Endothelial cell of umbilical vein (primary cell): ENCODE results near the gene PLSCR1. TPM values are rescaled to one million over a fixed set of nuclear protein-coding genes. Genes with fewer than 3 reads are reported as not detected.

ENCODE experiments used
- BruUV-seq: library from RNA; stranded (reverse); fragments of 400-500 nt; replicated peaks from 2 replicates; lab custom pipeline; 2021; lab: Mats Ljungman, UMichigan
- CTCF ChIA-PET: fragments of 300-600, 350-600 bp; sonication (Branson Sonifier 250); formaldehyde crosslinking; loops from one replicate; lab custom pipeline; 2021; ENCODE audit warnings: antibody characterized with exemption, inconsistent platforms; lab: Charles Lee
- POLR2A ChIA-PET: fragments of 300-600, 350-600 bp; sonication (Branson Sonifier 250); formaldehyde crosslinking; loops from one replicate; lab custom pipeline; 2021; ENCODE audit warnings: antibody characterized with exemption, inconsistent platforms; lab: Charles Lee
- DNase-seq: peaks from one replicate; pipeline ENCODE4 v3.0.0-alpha.2; 2011; ENCODE audit warnings: low read depth, low spot score
- FAIRE-seq: peaks from 2 replicates; lab custom pipeline; 2011; peaks lifted over from hg19 to GRCh38; lab: Jason Lieb, UNC
- H2AFZ ChIP-seq: 2 replicates; pipeline ENCODE4 v1.6.0; 2012; ENCODE audit warnings: low read depth, low read length, control low read depth, inconsistent platforms
- H3K27ac ChIP-seq: 2 replicates; pipeline ENCODE4 v1.5.1; 2011; ENCODE audit warnings: low read depth, mild to moderate bottlenecking, control low read depth, low read length, moderate library complexity; ENCODE audit not compliant: insufficient read depth
- H3K27me3 ChIP-seq, 2 experiments: 2 replicates each; pipeline versions ENCODE4 v1.6.0 to v1.6.1; 2011; ENCODE audit warnings: low read length in 2 of 2, mixed read lengths in 1 of 2; ENCODE audit not compliant: control insufficient read depth in 2 of 2, insufficient read depth in 2 of 2
- H3K36me3 ChIP-seq, 2 experiments: 2 replicates in 1 of 2; 3 replicates in 1 of 2; pipeline ENCODE4 v1.5.1; 2011; ENCODE audit warnings: low read length in 2 of 2, mild to moderate bottlenecking in 1 of 2, moderate library complexity in 1 of 2; ENCODE audit not compliant: control insufficient read depth in 2 of 2, insufficient read depth in 2 of 2; ENCODE audit errors: extremely low read depth in 1 of 2
- H3K4me1 ChIP-seq: 3 replicates; pipeline ENCODE4 v1.5.1; 2011; ENCODE audit warnings: mild to moderate bottlenecking, low read length; ENCODE audit not compliant: control insufficient read depth, insufficient read depth; ENCODE audit errors: extremely low read depth
- H3K4me2 ChIP-seq: 2 replicates; pipeline ENCODE4 v1.6.1; 2011; ENCODE audit warnings: low read length, control low read depth, mixed read lengths; ENCODE audit not compliant: insufficient read depth
- H3K4me3 ChIP-seq, 3 experiments: fragments of 200-600 bp in 1 of 3; sonication (generic), shearing (Covaris generic) in 1 of 3; replicated peaks in 1 of 3; 2 replicates each; pipeline ENCODE4 v1.5.1; 2011 to 2016; ENCODE audit warnings: control low read depth in 3 of 3, low read length in 3 of 3, mild to moderate bottlenecking in 2 of 3, inconsistent platforms in 1 of 3, low read depth in 1 of 3, moderate library complexity in 1 of 3; ENCODE audit not compliant: insufficient read depth in 1 of 3
- H3K79me2 ChIP-seq: 2 replicates; pipeline ENCODE4 v1.6.0; 2012; ENCODE audit warnings: low read length, inconsistent platforms; ENCODE audit not compliant: control insufficient read depth, insufficient read depth
- H3K9ac ChIP-seq: replicated peaks from 2 replicates; pipeline ENCODE3; 2011; ENCODE audit warnings: low read length, control low read depth; ENCODE audit not compliant: insufficient read depth; ENCODE audit errors: extremely low read depth
- H3K9me1 ChIP-seq: replicated peaks from 3 replicates; pipeline ENCODE4 v1.6.0; 2011; ENCODE audit warnings: mild to moderate bottlenecking, low read length; ENCODE audit not compliant: control insufficient read depth, insufficient read depth; ENCODE audit errors: extremely low read depth
- H3K9me3 ChIP-seq: replicated peaks from 2 replicates; pipeline ENCODE4 v1.5.1; 2012; ENCODE audit warnings: low read length, inconsistent platforms; ENCODE audit not compliant: control insufficient read depth, insufficient read depth
- H4K20me1 ChIP-seq: replicated peaks from 2 replicates; pipeline ENCODE3; 2011; ENCODE audit warnings: mild to moderate bottlenecking, low read length; ENCODE audit not compliant: control insufficient read depth, insufficient read depth; ENCODE audit errors: extremely low read depth
- CTCF ChIP-seq, 2 donors: IDR thresholded peaks; 1 replicate in 1 of 2; 2 replicates in 1 of 2; pipeline ENCODE4 v1.5.1; 2011; ENCODE audit warnings: low read length in 2 of 2, mild to moderate bottlenecking in 2 of 2, moderate library complexity in 2 of 2, control low read depth in 1 of 2, inconsistent platforms in 1 of 2, low read depth in 1 of 2; ENCODE audit not compliant: insufficient read depth in 1 of 2; ENCODE audit errors: extremely low read depth in 1 of 2
- EZH2 ChIP-seq: IDR thresholded peaks from 2 replicates; pipeline ENCODE4 v1.6.1; 2012; ENCODE audit warnings: borderline replicate concordance, low read depth, mild to moderate bottlenecking, moderate library complexity, low read length, inconsistent platforms; ENCODE audit not compliant: severe bottlenecking
- FOS ChIP-seq: IDR thresholded peaks from 2 replicates; pipeline ENCODE4 v1.6.1; 2011; ENCODE audit warnings: mild to moderate bottlenecking, low read length, moderate library complexity, borderline replicate concordance; ENCODE audit not compliant: insufficient read depth
- GATA2 ChIP-seq: IDR thresholded peaks from 2 replicates; pipeline ENCODE4 v1.7.0; 2011; ENCODE audit warnings: low read depth, mild to moderate bottlenecking, moderate library complexity, mixed read lengths, low read length; ENCODE audit not compliant: insufficient read length, insufficient read depth
- JUN ChIP-seq: IDR thresholded peaks from 2 replicates; pipeline ENCODE4 v1.6.1; 2011; ENCODE audit warnings: borderline replicate concordance, low read depth; ENCODE audit not compliant: insufficient read length, insufficient read depth
- MAX ChIP-seq: IDR thresholded peaks from 2 replicates; pipeline ENCODE4 v1.6.1; 2011; ENCODE audit not compliant: insufficient read depth, insufficient read length
- MYC ChIP-seq: IDR thresholded peaks from one replicate; pipeline ENCODE4 v1.6.1; 2011; ENCODE audit warnings: mild to moderate bottlenecking, low read depth, low read length
- POLR2A ChIP-seq: IDR thresholded peaks from 2 replicates; pipeline ENCODE4 v1.6.1; 2012; ENCODE audit warnings: low read depth, mild to moderate bottlenecking, control low read depth, low read length
- POLR2AphosphoS5 ChIP-seq: IDR thresholded peaks from 2 replicates; pipeline ENCODE4 v1.6.1; 2012; ENCODE audit warnings: low read depth, mild to moderate bottlenecking, control low read depth, low read length, moderate library complexity; ENCODE audit not compliant: insufficient read depth
- dilution Hi-C: fragments of 300-500 bp; cut with MboI; formaldehyde crosslinking; loops from one replicate; pipeline ENCODE4 v1.15.0; 2019; ENCODE audit warnings: low sequenced_read_pairs; ENCODE audit not compliant: extremely low pct_ligation_motif_present
- intact Hi-C: fragments of 100-400 bp; cut with micrococcal nuclease; formaldehyde crosslinking; loops from one replicate; pipeline ENCODE4 v1.10.0; 2022
- polyA plus RNA-seq, 4 experiments: library from polyadenylated mRNA; depleted of rRNA in 3 of 4; stranded (reverse) in 3 of 4; unstranded in 1 of 4; fragments of >200 nt; gene quantifications; 2 replicates each; pipeline versions ENCODE4 v1.2.1 to v1.2.3, GENCODE V29; 2011 to 2012; ENCODE audit warnings: missing spikeins in 1 of 4
- total RNA-seq: library from RNA; stranded (reverse); gene quantifications from 2 replicates; pipeline ENCODE4 v1.2.3, GENCODE V29; 2021

The PLSCR1 gene
- total and polyA plus RNA-seq, 2 donors (not counting 3 experiments of a cell fraction or from before 2014, with no cell fraction given), result 53.2 to 78.7 TPM

- no TSS peak for BruUV-seq
- TF ChIP-seq MYC (no peak), FOS (no peak), GATA2 (no peak)
- Histone ChIP-seq H3K4me3 (no peak overlapping the region), H3K79me2 (peaks cover 15% of the 10 kb centered on the region), H4K20me1 (no peaks in the 10 kb centered on the region), H2AFZ (no peak overlapping the region), H3K9me1 (no peaks in the 10 kb centered on the region), H3K4me2 (no peak overlapping the region), H3K27ac (no peak overlapping the region), H3K9ac (no peak overlapping the region), H3K9me3 (no peaks in the 10 kb centered on the region), H3K27me3 (no peaks in the 10 kb centered on the region), H3K36me3 (no peaks in the 10 kb centered on the region), H3K4me1 (peaks cover 5% of the 10 kb centered on the region)
- FAIRE-seq (no peak), DNase-seq (no peak)
- intact Hi-C loops, result no loop called here
- dilution Hi-C loops, result no loop called here
- ChIA-PET CTCF (interaction anchor here (1.2 kb wide), 1 partner anchor 42 kb away, joined by 3 read pairs; no protein-coding TSS in a partner anchor), POLR2A (no interaction called here)
These were observed 2.9 kb upstream of the PLSCR1 start for GRCh38 chr3:146547235-146547835.

GRCh38 chr3:146546366-146546965 lies 2.1 kb upstream of the PLSCR1 start:
- no peak overlapping the region for H3K4me3 ChIP-seq

More at GRCh38 chr3:146546366-146546965, 2.1 kb upstream of the PLSCR1 start:
- BruUV-seq, result no TSS peak
- dilution Hi-C loops (no loop called here), intact Hi-C loops (no loop called here)
- Histone ChIP-seq H3K27me3 (no peaks in the 10 kb centered on the region), H3K9me1 (no peaks in the 10 kb centered on the region), H3K4me2 (no peak overlapping the region), H4K20me1 (no peaks in the 10 kb centered on the region), H3K79me2 (peaks cover 24% of the 10 kb centered on the region), H3K27ac (no peak overlapping the region), H2AFZ (no peak overlapping the region), H3K9ac (no peak overlapping the region), H3K36me3 (no peaks in the 10 kb centered on the region), H3K4me1 (peaks cover 5% of the 10 kb centered on the region), H3K9me3 (no peaks in the 10 kb centered on the region)
- no peak for DNase-seq
- TF ChIP-seq POLR2AphosphoS5, result no peak
- no peak for TF ChIP-seq MAX
- no peak for TF ChIP-seq JUN
- TF ChIP-seq EZH2, result no peak
- no peak for TF ChIP-seq FOS
- no peak for TF ChIP-seq CTCF (IDR thresholded peaks at IDR 0.05; ENCODE audit: extremely low read depth in 1 of 2, insufficient read depth in 1 of 2, low read depth in 1 of 2, low read length in 2 of 2)
- no peak for TF ChIP-seq POLR2A
- TF ChIP-seq MYC, result no peak
- TF ChIP-seq GATA2, result no peak
- ChIA-PET POLR2A (no interaction called here), CTCF (interaction anchor here (1.2 kb wide), 1 partner anchor 41 kb away, joined by 3 read pairs; no protein-coding TSS in a partner anchor)
- no peak for FAIRE-seq
